GM19328 (cell line): ENCODE data around the gene RFC2.
A peak's percentile ranks its signal among the peaks of the same experiment; 100 is the strongest.
"Not testable (repeated sequence)": the region's sequence is repeated elsewhere in the genome, so short reads cannot be mapped to it uniquely, and the experiment has no call there.

Source experiments
- ATAC-seq: cut with Tn5 transposase; IDR thresholded peaks from one replicate; pipeline ENCODE4 v1.9.1; 2021; ENCODE audit warnings: mild to moderate bottlenecking, moderate library complexity; ENCODE audit not compliant: unreplicated experiment

The RFC2 gene

DNA sequence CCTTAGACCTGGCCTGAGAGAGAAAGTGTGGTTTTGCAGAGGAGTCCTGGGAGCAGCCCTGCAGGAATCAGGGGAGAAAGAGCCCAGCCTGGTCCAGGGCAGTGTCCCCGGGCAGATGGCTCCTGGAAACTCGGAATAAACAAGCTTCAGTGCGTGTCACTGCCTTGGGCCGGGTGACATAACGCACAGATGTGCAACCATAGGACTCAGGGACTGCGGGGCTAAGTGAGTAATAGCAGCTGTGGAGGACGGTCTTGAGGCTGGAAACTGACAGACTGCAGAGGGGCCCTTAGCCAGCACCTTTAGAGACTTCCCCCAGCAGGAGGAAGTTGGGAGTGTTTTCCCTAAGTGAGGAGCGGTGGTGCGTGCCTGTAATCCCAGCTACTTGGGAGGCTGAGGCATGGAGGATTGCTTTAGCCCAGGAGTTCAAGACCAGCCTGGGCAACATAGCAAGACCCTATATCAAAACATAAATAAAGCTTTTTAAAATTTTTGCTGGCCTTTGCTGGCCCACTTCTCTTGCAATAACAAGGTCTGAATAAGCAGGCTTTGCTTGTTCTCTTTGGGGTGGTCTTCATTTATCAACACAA lies 29.8 kb upstream of the RFC2 start:
- no peak for ATAC-seq

DNA sequence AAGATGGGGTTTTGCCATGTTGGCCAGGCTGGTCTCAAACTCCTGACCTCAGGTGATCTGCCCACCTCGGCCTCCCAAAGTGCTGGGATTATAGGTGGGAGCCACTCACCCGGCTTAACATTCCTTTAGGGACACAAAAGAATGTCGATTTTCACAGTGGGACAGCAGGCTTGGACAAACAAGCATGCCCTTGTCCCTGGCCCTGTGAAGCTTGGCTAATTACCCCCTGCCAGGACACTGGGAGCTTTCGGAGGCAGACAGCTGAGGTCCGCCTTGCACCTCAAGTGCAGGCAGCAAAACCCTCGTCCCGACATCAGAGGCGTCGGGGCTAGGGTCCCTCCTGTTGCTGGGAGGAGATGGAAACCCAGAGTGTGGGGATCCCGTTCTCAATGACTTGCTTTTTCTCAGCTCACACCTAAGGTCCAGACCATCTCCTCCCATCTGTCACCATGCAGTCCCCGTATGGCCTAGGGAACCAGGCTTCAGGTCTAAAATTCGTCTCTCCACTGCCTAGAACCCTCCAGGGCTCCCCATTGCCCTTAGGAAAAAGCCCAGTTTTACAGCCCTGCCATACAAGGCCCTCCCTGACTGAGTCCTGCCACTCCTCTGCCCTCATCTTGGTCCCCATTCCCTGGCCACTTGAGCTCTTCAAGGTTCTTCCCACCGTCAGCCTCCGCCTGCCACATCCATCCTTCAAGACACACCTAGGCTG lies 28.7 kb upstream of the RFC2 start:
- no peak for ATAC-seq

DNA sequence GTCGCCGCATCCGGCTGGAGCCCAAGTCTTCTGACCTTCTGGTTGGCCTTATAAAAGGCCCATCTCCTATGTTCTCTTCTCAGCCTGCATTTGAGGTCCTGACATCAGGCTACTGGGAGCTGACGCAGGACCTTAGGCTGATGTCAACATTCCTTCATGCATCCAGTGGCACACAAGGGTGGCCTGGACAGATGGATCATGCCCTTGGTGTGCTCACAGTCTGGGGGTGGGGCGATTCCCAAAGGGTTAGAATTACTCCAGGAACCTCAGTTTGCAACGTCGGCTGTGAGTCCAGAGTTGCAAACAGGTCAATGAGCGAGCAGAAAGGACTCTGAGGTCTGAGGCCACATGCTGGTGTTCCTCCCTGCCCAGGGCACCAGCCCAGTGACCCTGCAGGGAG lies 26.8 kb upstream of the RFC2 start:
- no peak for ATAC-seq

DNA sequence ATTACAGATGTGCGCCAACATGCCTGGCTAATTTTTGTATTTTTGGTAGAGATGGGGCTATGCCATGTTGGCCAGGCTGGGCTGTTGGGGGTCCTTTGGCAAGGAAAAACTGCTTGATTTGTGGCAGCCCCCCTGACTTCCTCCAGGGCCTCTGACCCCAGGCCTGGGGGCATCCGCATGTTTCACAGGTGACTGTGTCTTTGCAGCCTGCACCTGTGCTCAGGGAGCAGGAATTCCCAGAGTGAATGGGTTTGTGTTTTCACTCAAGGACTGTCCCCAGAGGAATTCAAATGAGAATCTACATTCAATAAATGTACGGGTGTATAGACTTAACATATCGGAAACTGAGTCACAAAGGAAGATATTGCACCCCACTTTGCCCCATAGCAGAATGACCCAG lies 23.4 kb upstream of the RFC2 start:
- ATAC-seq, result no peak

DNA sequence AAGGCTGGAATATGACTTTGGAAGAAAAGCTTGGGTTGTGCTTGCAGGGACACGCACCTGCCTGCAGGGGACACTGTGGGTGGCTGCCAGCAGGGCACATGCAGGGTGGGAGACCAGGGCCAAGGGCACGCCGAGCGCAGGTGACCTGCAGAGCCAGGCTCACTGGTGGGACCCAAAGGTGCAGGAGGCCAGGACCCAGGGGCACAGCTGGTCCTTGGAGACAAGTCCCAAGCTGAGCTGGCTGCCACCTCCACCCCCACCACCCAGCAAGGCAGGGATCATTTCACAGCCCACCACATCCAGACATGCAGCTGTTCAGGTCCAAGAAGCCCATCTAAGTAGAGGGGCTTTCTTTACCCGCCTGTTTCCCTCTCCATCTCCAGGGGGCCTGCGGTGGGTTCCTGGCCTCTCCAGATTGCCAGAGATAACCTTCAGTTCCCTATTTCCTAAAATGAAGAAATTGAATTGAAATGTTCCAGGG lies 21.2 kb upstream of the RFC2 start:
- no peak for ATAC-seq

DNA sequence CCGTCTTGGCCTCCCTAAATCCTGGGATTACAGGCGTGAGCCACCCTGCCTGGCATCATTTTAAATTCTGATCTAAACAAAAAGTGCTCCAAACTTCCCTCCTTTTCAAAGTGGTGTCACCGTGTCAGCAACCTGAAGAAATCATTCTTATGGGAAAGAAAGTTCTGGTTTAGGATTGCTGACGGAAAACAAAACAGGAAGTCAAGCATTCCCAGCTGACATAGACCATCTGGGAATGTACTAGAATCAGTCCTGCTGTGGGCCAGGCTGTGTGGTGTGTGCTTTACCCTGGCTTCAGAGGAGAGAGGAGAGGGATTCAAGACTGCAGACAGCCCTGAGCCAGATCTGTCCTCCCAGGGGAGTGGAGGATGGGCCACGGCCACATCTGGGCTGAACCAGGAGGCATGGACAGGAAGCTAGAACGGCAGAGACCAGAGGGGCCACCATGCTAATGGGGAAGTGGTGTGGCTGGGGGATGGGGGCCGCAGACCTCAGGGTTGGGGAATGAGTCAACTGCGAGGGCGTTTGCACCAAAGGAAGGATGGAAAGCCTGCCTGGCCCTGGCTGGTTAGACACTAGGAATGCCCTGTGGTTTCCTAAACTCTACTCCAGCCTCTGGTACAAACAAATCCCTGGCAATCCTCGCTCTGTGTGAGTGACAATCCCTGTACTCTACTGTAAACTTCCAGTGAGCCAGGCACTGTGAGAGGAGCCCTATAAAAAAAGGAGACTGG lies 18.3 kb upstream of the RFC2 start:
- peak; percentile 60 for ATAC-seq

DNA sequence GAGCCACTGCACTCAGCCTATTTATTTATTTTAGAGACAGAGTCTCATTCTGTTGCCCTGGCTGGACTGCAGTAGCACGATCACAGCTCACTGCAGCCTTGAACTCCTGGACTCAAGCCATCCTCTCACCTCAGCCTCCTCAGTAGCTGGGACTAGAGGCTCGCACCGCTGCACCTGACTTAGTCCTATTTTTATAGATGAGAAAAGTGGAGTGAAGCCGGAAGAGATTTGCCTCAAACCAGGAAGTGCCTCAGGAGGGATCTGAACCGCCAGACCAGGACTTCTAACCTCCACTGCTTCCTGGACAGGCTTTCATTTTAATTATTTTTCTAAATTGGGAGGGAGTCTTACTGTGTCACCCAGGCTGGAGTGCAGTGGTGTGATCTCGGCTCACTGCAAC lies 17.5 kb upstream of the RFC2 start:
- no peak for ATAC-seq

DNA sequence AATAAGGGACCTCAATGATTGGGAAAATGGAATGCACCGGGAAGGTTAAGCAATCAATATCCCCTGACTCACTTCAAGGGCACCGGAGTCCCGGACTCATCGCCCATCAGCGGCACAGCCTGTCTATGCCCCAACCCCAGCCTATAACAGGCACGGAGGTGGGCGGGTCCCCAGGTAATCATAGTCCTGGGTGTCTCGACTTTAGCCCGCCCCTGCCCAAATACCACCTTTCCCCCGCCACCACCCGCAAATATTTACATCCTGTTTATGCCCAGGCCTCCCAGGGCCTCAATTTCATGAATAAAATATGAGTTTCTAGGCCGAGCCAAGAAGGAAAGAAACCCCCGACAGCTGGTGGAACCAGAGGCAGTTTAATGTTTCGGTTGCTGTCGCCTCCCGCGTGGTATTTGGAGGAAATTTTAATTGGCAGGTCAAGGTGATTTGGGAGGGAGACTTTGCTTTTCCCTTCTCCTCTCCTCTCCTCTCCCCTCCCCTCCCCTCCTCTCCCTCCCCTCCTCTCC lies 15.6 kb upstream of the RFC2 start:
- ATAC-seq, result no peak

DNA sequence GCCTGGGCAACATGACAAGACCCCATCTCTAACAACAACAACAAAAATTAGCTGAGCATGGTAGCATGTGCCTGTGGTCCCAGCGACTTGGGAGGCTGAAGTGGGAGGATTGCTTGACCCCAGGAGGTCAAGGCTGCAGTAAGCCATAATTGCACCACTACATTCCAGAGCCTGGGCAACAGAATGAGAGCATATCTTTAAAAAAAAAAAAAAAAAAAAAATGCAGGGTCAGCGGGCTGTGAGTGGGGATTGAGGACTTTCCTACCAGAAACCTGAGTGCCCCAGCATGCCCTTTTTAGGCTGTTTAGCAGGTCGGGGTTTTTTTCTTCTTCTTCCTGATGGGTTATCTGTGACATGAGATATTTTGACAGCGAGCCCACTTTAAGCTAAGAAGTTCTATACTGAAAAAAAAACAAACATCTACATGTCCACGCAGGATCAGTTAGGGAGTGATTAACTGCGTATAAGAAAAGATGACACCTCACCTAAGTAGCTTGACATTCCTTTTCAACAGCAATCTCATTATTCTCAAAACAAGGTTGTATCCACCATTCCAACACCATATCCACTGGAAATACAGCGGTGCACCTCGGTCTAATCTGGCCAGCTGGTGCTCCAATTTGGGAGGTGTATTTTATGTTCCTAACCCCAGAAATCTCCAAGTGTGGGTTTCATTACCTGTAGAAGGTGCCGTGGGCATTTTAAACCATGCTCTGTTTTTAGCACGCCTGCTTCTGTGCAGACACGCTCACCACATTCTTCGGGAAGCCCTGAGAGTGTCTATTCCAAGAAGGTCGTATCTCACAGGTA lies 13.8 kb upstream of the RFC2 start:
- ATAC-seq, result no peak

DNA sequence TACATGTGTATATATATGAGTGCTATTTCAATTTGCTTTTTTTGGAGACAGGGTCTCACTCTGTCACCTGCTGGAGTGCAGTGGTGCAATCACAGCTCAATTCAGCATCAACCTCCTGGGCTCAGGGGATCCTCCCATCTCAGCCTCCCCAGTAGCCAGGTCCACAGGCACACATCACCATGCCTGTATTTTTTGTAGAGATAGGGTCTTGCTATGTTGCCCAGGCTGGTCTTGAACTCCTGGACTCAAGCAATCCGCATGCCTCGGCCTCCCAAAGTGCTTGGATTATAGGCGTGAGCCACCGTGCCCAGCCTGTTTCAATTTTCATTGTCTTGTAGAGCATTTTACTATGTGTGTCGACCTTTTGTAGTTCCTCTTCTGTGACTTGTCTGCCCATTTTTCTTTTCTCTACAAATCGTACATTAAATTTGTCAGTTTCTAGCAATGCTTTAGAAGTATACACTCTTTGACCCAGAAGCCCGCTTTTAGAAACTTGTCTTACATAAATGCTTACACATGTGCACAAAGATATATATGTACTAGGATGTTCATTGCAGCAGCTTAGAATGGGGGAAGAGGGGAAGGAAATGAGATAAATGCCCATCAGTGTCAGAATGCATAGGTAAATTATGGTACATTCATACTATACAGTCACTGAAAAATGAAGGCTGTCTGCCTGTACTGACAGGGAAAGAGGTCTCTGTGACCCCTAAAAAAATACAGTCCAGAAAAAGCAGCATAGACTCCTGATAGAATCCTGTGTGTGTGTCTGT lies 12.2 kb upstream of the RFC2 start:
- no peak for ATAC-seq

DNA sequence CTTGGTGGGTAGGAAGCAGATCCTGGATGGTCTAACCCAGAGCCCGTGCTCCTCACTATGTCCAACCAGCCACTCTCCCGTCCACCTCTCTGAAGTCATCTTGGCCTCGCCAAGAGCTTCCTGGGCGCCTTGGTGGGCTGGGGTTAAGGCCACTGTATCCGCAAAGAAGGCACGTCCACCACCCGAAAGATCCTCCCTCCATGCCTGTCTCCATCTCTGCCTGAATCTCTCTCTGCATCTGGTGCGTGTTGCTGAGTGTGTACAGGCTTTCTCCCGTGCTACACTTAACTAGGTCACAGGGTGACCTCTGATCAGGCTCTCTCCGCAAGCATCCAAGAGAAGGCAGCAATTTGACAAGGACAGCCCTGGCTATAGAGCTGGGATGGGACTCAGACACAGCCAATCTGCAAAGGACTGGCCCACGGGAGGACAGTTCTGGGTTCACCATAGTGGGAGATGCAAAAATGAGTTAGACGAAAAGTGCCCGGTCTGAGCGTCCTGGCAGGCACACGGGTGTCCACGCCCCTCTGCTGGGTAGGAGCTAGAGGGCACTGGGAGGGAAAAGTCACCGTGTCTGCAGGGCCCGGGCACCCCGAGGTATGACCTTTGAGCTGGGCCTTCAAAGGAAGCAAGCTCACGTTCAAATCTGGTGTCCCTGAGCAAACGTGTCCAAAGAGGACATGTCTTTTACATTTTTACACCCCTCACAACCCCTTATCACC lies 9.4 kb upstream of the RFC2 start:
- ATAC-seq, result no peak

DNA sequence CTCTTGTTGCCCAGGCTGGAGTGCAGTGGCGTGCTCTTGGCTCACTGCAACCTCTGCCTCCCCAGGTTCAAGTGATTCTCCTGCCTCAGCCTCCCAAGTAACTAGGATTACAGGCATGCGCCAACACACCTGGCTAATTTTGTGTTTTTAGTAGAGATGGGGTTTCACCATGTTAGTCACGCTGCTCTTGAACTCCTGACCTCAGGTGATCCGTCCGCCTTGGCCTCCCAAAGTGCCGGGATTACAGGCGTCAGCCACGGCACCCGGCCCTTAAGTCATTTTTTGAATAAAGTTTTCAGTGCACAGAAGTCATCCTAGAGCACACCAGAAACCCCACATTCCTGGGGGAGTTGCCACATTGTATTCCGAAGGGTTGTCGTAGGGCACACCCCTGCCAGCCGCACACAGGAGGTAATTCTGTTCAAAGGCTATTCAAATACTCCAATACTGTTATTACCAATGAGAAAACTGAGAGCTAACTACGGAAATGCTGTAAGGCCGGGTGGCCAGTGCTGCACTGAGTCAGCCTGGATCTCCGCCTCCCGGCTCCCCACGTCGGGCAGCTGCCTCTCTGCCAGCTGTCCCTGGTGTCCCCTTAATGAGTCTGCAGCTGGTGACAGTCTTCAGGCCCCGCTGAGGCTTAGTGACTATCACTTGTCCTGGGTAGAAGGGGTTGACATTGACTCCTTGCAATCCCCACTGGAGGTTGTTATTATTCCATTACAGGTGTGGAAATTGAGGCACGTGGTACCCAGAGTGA lies 8.6 kb upstream of the RFC2 start:
- ATAC-seq, result no peak

DNA sequence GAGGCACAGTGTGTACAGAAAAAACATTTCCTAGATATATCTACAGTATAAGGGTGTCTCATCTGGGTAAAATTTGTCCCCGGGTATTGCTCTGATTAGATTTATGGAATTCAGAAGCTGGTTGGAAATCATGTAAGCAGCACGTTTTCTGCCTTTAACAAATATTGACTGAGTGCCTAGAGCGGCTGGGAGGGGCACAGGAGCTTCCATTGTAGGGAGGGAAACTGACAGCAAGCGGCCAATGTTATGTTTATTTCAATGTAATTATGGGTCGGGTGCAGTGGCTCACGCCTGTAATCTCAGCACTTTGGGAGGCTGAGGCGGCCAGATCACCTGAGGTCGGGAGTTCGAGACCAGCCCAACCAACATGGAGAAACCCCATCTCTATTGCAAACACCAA lies 4.4 kb upstream of the RFC2 start:
- ATAC-seq, result no peak

DNA sequence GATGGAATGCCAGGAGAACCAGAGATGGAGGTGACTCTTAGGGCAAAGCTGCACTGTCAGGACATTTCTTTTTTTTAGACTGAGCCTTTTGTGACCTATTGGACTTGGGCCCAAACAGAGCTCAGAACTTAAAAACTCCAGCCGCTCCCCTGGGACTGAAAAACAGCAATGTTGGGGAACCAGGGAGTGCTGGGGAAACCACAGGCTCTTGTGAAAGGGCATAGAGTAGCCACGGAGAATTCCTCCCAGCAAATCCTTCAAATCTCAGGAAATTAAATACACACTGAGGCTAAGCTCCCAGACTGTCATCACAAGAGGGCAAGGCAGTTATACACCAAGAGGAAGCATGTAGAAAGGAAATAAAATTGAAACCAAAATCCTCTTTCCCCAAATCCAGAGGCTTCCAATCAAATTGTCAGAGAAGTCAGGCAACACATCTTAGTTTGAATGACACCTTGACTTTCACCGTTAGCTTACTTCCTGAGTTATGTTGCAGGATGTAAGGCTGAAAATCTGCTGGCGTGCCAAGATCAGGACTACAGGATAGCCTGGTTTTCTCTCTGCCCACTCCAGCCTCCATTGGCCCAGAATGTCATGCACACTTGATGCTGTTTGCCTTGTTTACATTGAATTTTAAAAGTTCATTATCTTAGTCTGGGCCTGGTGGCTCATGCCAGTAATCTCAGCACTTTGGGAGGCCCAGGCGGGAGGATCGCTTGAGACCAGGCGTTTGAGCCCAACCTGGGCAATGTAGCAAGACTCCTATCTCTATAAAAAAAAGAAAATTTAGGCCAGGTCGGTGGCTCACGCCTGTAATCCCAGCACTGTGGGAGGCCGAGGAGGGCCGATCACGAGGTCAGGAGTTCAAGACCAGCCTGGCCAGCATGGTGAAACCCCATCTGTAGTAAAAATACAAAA lies 2.6 kb upstream of the RFC2 start:
- no peak for ATAC-seq

DNA sequence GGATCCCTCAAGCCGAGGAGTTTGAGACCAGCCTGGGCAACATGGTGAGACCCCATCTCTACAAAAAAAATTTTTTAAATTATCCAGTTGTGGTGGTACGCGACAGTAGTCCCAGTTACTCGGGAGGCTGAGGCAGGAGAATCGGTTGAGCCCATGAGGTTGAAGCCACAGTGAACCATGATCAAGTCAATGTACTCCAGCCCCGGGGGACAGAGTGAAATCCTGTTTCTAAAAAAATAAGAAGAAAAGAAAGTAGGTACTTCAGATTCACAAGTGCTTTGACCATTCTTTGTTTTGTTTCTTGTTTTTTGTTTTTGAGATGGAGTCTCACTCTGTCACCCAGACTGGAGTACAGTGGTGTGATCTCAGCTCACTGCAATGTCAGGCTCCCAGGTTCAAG lies 1.3 kb upstream of the RFC2 start:
- ATAC-seq, result not testable (repeated sequence)

DNA sequence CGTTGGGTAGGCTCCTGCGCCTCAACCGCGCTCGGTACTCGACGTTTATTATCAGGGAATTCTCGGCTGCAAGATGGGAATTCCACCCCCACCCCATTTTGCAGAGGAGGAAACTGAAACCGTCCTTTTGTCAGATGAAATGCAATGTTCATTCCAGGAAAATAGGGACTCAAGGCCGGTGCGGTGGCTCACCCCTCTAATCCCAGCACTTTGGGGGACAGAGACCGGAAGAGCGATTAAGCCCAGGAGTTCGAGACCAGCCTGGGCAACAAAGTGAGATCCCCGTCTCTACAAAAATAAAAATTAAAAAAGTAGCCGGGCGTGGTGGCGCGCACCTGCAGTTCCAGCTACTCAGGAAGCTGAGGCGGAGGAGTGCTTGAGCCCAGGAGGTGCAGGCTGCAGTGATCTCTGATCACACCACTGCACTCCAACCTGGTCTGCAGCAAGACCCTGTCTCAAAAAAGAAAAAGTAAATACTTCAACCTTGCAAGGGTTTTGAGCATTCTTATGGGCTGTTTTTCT lies 720 bp upstream of the RFC2 start:
- ATAC-seq, result no peak

DNA sequence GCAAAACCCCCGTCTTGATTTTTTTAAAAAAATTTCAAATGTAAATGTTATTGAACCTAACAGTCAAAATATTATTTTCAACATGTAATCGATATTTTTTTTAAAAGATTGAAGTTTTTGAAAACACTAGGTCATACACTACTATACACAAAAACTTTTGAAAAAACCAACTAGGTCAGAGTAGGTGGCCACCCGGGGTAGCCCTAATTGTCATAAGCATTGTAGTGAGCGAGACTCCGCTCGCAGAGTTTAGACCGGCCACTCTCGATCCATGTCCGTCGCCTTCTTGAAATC lies 417 bp downstream of the RFC2 start:
- ATAC-seq, result peak; percentile 2

DNA sequence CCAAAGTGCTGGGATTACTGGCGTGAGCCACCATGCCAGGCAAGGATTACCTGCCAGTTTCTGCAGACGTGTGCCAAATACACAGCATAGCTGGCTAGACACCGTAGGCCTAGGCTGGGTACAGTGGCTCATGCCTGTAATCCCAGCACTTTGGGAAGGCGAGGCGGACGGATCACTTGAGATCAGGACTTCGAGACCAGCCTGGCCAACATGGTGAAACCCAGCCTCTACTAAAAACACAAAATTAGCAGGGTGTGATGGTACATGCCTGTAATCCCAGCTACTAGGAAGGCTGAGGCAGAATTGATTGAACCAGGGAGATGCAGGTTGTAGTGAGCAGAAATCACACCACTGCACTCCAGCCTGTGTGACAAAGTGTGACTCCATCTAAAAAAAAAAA lies 868 bp downstream of the RFC2 start:
- ATAC-seq, result no peak
